HG03025 (cell line): ENCODE measurements around the gene TP53BP1.

ENCODE experiments used
- ATAC-seq: cut with Tn5 transposase; IDR thresholded peaks from one replicate; pipeline ENCODE4 v1.9.1; 2021; ENCODE audit warnings: mild to moderate bottlenecking, moderate library complexity; ENCODE audit not compliant: unreplicated experiment, low FRiP score

Gene TP53BP1

DNA sequence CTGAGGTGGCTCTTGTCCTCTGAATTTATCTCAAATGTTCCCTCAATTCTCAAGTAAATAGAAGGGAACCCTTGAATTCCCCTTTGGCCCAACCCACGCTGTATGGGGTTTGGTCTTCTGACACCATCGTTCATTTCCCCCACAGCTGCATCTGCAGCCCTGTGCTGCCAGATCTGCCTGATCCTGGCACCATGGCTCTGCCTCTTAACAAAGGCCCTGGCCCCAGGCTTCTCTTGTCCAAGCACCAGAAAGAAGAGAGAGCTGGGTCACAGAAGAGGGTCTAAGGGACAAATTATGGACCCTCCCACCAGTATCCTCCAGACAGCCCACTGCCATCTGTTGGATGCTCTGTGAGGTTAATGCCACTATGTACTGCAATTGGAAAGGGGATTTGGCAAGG is 26.2 kb upstream of the TP53BP1 start:
- ATAC-seq, result no peak

DNA sequence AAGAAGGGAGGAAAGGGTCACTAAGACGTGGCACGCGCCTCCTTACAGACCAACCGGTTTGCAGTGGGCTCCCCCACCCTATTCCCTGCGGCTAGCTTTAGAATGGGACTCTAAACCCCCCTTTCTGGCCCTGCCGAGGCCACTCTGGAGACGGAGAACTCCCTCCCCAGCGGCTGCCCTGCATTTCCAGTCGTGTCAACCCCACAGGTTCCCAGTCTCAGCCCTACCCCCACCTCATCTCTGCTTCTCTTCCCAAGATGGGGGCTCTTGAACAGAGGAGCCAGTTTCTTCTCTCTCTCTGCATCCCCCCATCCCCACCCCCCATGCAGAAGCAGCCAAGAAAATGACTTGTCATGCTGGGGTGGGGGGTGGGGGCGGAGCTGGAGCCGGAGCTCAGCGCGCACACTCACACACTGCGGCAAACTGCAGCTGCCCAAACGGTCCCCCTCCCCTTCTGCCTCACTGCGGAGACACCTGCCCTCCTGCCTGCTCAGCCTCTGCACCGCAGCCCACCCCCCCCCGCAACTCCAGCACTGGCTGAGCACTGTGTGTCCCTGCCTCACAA is 25.3 kb upstream of the TP53BP1 start:
- no peak for ATAC-seq

DNA sequence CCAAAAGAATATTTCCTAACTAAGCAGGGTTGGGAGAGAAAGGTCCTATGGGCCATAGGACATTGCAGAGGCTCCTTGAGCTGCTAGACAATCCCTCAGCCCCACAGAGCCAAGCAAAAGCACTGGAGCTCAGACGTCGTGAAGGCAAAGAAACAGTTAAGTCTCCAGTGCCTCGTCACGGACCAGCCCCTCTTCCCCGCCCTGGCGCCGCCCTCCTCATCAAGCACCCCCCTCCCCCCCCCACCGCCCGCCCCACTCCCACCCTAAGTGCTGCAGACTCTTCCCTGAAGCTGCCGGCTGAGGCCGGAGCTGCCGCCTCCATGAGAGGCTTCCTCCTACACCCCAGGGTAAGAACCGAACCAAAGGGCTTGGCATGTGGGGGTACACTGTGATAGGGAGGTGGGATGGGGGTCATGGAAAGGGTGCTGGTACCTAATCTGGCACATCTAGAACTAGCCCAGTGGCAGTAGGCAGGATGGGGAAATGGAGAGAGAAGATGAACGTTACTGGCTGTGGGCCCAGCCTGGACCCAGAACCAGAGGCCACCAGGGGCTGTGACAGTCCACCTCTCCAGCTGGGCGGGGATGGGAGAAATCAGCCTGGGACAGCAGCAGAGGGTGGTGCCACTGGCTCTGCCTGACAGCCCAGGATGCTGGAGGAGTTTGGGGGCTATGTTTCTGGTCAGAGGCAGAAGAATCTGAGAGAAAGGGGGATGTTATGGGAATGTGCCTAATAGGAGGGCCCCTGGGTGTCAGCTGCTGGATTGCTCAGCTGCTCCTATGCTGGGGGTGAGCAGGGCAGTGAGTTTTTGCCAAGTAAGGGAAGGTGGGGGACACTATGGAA is 24.6 kb upstream of the TP53BP1 start, which contains the start of gene MAP1A:
MAP1A (plus strand) TSS at position 255 of the 843 bp plus-strand sequence. CDS start 3,866 bp downstream, outside the sequence.
- no peak for ATAC-seq

DNA sequence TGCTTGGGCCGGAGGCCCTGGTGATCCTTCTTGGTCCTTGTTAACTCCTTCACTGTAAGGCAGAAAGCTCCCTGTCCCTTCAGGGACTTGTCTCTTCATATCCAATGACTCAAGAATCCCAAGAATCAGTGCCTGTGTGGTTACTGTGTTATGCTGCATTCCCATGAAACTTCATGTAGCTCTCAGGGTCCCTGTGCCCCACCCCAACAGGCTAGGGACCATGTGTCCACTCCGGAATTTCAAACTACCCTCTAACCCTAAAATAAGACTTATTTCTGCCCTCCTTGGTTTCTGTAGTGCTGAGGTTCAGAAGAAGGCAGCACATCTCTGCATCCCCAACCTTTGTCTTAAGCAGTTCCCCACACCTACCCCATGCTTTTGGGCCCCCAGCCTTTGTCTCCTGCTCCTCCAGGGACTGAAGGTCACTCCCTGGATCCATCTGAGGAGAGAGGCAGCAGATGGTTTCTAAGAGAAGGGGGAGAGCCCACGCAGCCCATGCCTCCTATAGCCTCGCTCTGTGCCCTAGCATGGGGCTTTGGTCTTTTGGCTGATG is 23.9 kb upstream of the TP53BP1 start:
- no peak for ATAC-seq

DNA sequence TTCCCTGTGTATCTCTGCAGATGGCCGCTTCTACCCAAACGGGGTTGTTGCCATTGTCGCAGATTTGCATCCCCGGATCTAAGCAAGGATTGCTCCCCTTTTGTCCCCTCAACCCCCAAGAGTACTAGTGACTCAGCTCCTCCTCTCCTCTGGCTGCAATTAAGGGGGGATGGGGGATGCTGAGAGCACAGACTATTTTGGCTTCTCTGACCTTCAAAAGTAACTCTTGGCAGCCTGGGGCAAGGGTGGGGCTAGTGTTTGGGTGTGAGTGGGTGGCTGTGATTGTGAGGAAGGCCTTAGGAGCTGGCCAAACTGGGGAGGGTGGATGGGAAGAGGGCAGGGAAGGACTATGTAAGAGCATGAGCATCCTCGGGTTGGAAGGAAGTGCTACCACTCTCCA is 23.2 kb upstream of the TP53BP1 start:
- ATAC-seq, result no peak

DNA sequence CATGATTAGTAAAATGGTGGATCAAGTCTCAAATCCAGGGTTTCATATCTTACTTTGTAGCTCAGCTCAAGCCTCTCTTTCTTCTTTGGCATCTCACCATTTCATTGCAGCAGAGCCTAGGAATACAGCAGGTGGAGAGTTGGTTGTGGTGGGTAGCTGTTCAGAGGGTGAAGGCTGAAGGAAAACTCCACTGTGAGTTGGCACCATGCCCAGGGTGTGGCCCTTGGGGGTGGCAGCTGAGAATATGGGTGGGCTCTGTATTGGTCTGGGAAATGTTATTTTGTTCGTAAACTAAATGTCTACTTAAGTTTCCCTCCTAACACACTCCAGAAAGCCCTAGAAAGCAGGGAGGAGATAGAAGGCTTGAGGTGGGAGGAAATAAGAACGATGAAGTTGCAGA is 22.8 kb upstream of the TP53BP1 start:
- no peak for ATAC-seq

DNA sequence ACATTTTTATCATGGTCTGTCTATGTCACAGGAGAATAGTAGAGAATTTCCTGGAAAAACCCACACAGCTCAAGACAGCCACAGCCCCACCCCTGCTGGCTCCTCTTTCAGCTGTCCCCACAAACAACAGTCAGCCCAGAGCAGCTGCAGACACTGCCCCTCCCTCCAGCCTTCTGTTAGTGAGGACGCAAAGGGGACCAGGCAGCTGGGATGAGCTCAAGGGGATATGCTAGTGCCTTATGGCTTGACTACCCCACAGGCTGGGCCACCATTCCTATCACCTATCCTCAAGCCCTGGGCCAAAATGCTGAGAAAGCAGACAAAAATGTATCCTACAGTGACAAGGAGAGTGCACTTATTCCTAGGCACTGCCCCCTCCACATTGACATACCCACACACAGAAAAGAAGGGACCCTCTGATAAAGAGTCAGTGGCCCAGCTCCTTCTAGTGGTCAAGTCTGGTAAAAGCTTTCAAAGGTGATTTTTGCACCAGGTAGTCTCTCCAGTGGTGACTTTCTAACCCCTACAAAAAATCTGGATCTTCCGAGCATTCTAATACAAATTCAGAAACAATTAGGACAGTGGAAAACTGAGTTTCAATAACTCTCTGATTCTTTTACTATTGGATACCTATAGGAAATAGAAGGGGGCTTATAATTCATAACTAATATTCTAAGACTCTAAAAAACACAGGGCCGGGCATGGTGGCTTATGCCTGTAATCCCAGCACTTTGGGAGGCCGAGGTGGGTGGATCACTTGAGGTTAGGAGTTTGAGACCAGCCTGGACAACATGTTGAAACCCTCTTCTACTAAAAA is 21.5 kb upstream of the TP53BP1 start:
- ATAC-seq, result no peak

DNA sequence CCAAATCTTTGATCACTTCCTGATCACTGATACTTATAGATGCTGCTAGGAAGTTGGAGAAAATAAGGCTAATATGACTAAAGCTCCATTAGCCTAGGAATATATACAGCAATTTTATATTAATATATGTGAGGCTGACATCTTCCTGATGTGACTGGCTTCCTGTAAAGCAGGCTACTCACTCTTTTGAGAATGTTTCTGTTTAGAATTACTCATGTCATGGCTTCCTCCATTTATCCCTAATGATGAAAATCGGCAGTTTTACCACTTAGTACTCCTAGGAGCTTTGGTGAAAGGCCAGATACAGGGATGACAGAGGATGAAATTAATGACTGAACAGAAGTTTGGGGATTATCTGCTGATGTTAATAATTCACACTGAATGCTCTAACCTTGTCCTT is 20.6 kb upstream of the TP53BP1 start:
- no peak for ATAC-seq

DNA sequence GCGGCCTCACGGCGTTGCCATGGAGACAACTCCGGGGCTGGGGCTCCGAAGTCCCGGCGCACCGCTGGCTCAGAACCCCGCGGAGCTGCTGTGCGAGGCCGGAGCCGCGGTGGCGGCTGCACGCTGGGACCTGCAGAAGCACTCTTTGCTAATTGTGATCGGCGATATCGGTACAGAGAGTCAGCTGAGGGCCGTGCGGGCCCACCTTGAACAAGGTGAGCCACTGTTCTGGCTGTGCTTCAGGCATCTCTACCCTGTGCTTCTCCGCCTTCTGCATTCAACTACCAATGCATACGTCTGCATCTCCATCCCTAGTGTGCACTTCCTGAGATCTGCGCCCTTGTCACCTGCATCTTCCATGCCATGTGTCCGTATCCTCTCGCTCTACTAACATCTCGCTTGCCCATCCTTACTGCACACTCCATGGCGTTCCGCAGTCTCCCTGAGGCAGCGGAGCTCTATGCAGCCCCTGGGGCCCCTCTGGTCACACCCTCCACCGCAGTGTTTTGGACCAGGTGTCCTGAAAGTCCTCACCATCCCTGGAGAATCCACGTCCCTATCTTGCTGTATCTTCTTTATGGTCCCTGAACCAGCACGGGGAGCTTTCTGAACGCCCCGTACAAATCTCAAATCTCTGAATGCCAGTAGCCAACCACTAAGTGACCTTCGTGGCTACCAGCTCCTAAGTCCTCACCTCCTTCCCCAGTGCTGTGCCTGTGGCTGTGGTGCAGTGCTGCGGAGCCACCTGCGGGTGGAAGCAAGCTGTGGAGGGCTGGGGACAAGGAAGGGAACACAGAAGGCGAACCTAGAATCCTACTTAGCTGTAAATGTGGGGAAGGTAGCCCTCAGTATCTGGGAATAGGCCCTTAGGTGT is 18.3 kb upstream of the TP53BP1 start:
- peak; percentile 2 for ATAC-seq

DNA sequence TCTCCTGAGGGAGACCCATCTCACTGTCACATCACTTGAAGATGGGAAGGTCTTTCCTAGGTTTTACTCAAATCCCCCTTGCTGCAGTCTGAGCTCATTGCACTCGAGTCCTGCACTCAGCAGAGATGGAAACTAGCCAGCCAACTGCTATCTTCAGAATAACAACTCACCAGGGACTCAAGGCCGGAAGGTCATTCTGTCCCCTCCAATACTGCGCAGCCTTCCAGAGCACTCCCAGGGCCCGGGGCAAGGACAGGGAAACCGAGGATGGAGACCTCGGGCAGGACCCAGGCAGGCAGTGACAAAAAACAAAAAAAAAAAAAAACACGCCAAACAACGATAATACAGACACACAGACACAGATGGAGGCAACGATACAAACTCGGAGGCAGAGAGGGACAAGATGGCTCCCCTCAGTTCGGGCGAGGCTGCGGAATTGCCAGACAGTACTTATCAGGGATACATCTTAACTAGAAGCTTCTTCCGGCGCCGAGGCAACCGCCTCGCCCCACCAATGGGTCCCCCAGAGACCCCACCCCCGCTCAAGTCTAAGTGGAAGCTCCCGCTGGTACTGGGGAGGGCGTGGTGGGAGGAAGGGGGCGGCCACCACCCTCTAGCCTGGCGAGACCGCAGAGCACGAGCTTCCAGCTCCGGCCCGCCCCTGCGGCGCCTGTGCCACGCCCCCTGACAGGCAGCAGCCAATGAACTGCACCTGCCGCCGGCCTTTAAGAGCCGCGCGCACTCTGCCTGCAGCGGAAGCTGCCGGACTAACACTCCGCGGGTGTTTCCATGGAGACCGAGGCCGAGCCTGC is 17.4 kb upstream of the TP53BP1 start:
- peak; percentile 96 for ATAC-seq

DNA sequence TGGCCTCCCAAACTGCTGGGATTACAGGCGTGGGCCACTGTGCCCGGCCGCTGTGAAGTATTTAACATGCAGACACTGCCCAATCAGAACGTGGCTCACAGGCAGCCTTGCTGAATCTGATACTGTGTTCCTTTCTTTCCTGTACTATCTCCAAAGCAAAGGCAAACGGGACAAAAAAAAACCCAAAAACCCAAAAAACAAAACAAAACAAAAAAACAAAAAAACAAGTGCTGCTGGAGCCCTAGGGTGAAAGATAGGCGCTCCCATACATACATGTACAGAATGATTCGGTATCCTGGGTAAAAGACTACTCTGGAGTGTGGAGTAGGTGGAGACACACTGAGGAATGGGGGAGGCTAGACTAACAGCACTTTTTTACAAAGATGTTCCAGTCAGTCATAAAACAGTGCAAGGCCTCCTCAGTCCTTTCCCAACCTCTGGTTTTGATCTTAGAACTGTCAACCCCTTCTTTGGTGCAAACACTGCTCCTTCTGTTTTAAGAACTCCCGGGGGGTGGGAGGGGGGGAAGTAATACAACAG is 16.8 kb upstream of the TP53BP1 start:
- no peak for ATAC-seq

DNA sequence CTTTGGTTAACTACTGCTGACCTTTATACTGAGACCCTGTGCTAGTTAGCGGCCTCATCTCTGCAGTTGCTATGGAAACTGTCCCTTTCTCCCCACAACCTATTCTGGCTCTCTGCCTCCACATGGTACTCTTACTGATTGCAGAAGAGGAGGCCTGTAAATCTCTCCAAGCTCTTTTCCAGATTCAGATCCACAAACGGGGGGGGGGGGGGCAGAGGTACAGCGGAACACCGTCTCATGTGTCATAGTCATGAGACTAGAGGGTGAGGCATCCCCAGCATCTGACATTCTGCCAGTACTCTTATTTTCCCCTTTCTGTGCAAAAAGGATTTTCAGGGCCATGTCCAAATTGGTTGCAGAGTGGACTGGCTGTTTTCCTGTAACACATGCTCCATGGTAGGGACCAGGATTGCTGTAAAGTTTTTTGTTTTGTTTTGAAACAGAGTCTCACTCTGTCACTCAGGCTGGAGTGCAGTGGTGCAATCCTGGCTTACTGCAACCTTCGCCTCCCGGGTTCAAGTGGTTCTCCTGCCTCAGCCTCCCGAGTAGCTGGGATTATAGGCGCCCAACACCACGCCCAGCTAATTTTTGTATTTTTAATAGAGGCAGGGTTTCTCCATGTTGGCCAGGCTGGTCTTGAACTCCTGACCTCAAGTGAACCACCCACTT is 16.2 kb upstream of the TP53BP1 start:
- no peak for ATAC-seq

DNA sequence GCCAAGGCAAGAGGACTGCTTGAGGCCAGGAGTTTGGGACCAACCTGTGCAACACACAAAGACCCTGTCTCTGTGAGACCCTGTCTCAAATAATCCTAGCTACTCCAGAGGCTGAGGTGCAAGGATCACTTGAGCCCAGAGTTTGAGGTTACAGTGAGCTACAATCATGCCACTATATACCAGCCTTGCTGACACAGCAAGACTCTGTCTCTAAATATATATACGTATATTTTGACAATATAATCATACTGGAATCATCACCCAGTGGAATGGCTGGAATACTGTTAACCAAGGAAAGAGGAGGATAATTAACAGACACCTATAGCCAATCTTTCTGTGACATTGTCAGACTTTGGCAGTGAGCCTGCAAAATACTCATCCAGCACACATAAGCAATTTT is 15.5 kb upstream of the TP53BP1 start:
- ATAC-seq, result no peak

DNA sequence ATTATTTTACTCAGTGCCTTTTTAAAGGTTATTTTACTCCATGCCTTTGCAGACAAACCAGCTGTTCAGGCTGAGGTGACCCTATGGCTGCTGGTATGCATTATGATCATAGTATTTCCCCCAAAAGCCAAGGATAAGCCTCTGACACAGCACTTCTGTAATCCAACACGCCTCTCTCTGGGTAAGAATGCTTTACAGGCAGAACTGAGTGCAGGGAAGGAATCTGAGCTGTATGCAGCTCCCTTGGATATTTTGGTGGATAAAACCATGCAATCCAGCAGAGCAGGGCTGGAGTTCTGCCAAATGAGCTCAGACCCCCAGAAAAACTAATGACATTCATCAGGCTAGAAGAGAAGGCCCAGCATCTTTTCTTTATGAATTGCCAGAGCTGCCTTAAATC is 12.8 kb upstream of the TP53BP1 start:
- ATAC-seq, result no peak

DNA sequence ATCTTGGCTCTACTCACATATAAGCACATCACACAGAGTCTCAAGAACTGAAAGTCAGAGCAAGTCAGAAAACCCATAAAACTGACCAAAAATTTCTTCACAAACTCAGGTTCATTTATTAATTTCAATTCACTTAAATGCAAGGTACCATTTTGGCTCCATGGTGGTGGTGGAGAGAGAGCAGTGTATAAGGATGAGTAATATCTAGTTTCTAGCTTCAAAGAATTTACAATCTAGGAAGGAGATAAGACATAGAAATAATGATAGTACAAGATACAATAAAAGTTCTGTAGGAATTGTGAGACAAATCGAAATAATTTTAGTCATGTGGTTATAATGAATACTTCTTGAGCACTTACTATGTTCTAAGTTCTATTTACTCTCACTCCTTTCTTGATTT is 6.7 kb upstream of the TP53BP1 start:
- ATAC-seq, result no peak

DNA sequence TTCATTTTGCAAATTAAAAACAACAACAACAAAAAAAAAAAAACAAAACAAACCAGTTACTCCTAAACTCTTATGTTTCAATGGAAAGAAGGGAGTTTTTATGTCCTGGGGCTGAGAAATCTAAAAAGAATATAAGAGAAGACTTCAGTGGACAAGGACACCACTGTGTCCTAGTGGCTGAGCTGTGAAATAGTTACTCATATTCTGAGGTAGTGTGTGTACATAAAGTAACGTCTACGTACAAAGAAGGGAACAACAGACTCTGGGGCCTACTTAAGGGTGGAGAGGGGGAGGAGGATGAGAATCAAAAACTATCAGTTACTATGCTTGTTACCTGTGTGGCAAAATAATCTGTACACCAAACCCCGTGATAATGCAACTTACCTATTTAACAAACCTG is 6.0 kb upstream of the TP53BP1 start:
- ATAC-seq, result no peak

DNA sequence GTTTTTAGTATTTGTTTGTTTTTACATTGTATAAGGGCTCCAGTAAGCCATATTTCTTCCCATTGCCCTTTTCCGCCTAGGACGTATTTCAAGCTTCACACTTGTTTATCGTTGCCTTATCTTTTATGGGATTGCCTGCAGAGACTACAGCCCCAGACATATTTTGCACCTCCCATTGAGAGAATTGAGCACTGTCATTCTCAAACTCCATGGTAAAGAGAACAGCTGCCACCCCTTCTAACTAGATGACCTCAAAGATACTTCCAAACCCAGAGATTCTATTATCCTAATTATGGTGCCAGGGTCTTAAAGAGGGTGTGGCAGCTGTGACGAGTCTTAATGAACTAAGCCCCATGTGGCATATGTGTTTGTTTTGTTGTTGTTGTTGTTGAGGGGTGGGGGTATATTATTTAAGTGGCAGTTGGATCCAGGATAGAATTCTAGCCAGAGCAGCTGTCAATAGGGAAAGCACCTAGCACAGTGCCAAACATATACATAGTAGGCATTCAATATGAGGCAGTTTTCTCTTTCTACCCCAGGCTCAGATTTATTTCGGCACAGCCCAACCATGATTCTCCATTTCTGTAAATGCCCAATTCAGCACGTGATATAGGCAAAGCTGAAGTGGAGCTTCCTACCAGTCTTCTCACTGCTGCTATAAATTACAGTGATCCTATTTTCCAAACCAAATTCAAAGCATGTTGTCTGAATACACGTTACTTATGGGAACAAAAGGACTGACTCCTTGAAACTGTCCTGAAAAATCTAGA is 932 bp upstream of the TP53BP1 start:
- no peak for ATAC-seq

DNA sequence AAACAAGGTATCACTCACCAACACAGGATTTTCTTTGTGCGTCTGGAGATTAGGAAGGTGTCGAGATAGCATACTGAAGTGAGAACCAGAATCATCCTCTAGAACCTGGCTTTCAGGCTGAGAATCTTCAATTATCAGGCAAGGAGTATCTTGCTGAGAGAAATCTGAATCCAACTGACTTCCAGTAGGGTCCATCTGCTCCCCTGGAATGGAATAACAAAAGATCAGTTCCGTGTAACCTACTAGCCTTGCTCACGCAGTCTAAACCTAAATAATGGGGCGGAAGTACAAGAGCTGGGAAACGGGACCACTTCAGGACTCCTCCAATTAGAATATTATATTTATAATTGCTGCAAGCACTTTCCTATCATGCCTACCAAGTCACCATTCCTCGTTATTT is 690 bp downstream of the TP53BP1 start:
- no peak for ATAC-seq
